Measurements from ENCODE around the gene KSR2. TPM values are rescaled to one million over a fixed set of nuclear protein-coding genes. Genes with fewer than 3 reads are reported as not detected.
"Not testable (repeated sequence)": the region's sequence is repeated elsewhere in the genome, so short reads cannot be mapped to it uniquely, and the experiment has no call there.

The KSR2 gene
- polyA plus RNA-seq, 1 donor, result not detected

GRCh38 chr12:117890137-117890536 is 78.7 kb downstream of the KSR2 start:
- DNase-seq, result no peak

- no peak for DNase-seq
Observed at GRCh38 chr12:117889098-117889497, 79.7 kb downstream of the KSR2 start.

- DNase-seq, result no peak
Observed at GRCh38 chr12:117885211-117885610, 83.6 kb downstream of the KSR2 start.

- no peak for DNase-seq
Observed at GRCh38 chr12:117884161-117884560, 84.6 kb downstream of the KSR2 start.

- DNase-seq, result no peak
Observed at GRCh38 chr12:117882603-117883184, 86.1 kb downstream of the KSR2 start.

- DNase-seq, result no peak
Observed at GRCh38 chr12:117882181-117882580, 86.6 kb downstream of the KSR2 start.

- DNase-seq, result no peak
Observed at GRCh38 chr12:117881517-117881916, 87.3 kb downstream of the KSR2 start.

GRCh38 chr12:117878605-117879004 is 90.2 kb downstream of the KSR2 start:
- no peak for DNase-seq

GRCh38 chr12:117876436-117876816 is 92.4 kb downstream of the KSR2 start:
- DNase-seq, result no peak

GRCh38 chr12:117875744-117876435 is 92.9 kb downstream of the KSR2 start:
- DNase-seq, result peak; percentile 18

GRCh38 chr12:117874842-117875434 is 93.9 kb downstream of the KSR2 start:
- peak; percentile 59 for DNase-seq

- not testable (repeated sequence) for DNase-seq
Observed at GRCh38 chr12:117874198-117874597, 94.6 kb downstream of the KSR2 start.

GRCh38 chr12:117872546-117873169 is 96.1 kb downstream of the KSR2 start:
- DNase-seq, result no peak

GRCh38 chr12:117869551-117869950 is 99.2 kb downstream of the KSR2 start:
- DNase-seq, result no peak

- DNase-seq, result no peak
Observed at GRCh38 chr12:117867348-117867747, 101.4 kb downstream of the KSR2 start.

- no peak for DNase-seq
Observed at GRCh38 chr12:117865505-117865904, 103.3 kb downstream of the KSR2 start.

- no peak for DNase-seq
Observed at GRCh38 chr12:117863002-117863709, 105.6 kb downstream of the KSR2 start.

- DNase-seq, result no peak
Observed at GRCh38 chr12:117861691-117862090, 107.1 kb downstream of the KSR2 start.

- DNase-seq, result not testable (repeated sequence)
Observed at GRCh38 chr12:117860787-117861290, 108.0 kb downstream of the KSR2 start.

GRCh38 chr12:117860111-117860510 is 108.7 kb downstream of the KSR2 start:
- DNase-seq, result no peak

- no peak for DNase-seq
Observed at GRCh38 chr12:117857632-117858612, 110.9 kb downstream of the KSR2 start.
